ENCODE data around the gene CPSF4.
A peak's percentile ranks its signal among the peaks of the same experiment; 100 is the strongest.
"Not testable (repeated sequence)": the region's sequence is repeated elsewhere in the genome, so short reads cannot be mapped to it uniquely, and the experiment has no call there.

CPSF4 gene

GRCh38 chr7:99478464-99479440, 40.0 kb downstream of the CPSF4 start:
- FAIRE-seq (no peak), DNase-seq (ENCODE audit: insufficient read length, low spot score) (no peak)

GRCh38 chr7:99485094-99485493, 46.4 kb downstream of the CPSF4 start:
- no peak for FAIRE-seq

GRCh38 chr7:99489235-99489634, 50.5 kb downstream of the CPSF4 start:
- FAIRE-seq (no peak), DNase-seq (ENCODE audit: insufficient read length, low spot score) (no peak)

More at GRCh38 chr7:99485094-99485493, 46.4 kb downstream of the CPSF4 start:
- DNase-seq (ENCODE audit: insufficient read length, low spot score): no peak

- no peak for DNase-seq (ENCODE audit: insufficient read length, low spot score)
- no peak for FAIRE-seq
Measured at GRCh38 chr7:99490878-99491277, 52.1 kb downstream of the CPSF4 start.

GRCh38 chr7:99493823-99494222, 55.1 kb downstream of the CPSF4 start:
- no peak for DNase-seq (ENCODE audit: insufficient read length, low spot score)
- no peak for FAIRE-seq

GRCh38 chr7:99497766-99498545, 59.2 kb downstream of the CPSF4 start:
- DNase-seq (ENCODE audit: insufficient read length, low spot score): no peak

GRCh38 chr7:99498546-99498944, 59.8 kb downstream of the CPSF4 start:
- FAIRE-seq (no peak), DNase-seq (ENCODE audit: insufficient read length, low spot score) (no peak)

More at GRCh38 chr7:99497766-99498545, 59.2 kb downstream of the CPSF4 start:
- no peak for FAIRE-seq

GRCh38 chr7:99499371-99499720, 60.6 kb downstream of the CPSF4 start:
- FAIRE-seq (no peak), DNase-seq (ENCODE audit: insufficient read length, low spot score) (no peak)

- FAIRE-seq (no peak), DNase-seq (ENCODE audit: insufficient read length, low spot score) (peak; percentile 77)
Measured at GRCh38 chr7:99499721-99500636, 61.2 kb downstream of the CPSF4 start, which contains the start of gene ZNF394. TSS of gene ZNF394 (minus strand) at chr7:99500281. CDS start at chr7:99500093, 188 bp downstream.

- FAIRE-seq (no peak), DNase-seq (ENCODE audit: insufficient read length, low spot score) (no peak)
Measured at GRCh38 chr7:99500637-99501009, 61.9 kb downstream of the CPSF4 start.

- not testable (repeated sequence) for DNase-seq (ENCODE audit: insufficient read length, low spot score)
Measured at GRCh38 chr7:99501236-99501635, 62.5 kb downstream of the CPSF4 start.

GRCh38 chr7:99504281-99504602, 65.5 kb downstream of the CPSF4 start:
- no peak for FAIRE-seq

More at GRCh38 chr7:99501236-99501635, 62.5 kb downstream of the CPSF4 start:
- not testable (repeated sequence) for FAIRE-seq

GRCh38 chr7:99504603-99505323, 66.0 kb downstream of the CPSF4 start, which contains the start of gene ZKSCAN5:
TSS of gene ZKSCAN5 (plus strand) at chr7:99504662. CDS start at chr7:99506045, 1,383 bp downstream.
- no peak for FAIRE-seq

More at GRCh38 chr7:99504281-99504602, 65.5 kb downstream of the CPSF4 start:
- DNase-seq (ENCODE audit: insufficient read length, low spot score): peak; percentile 93

GRCh38 chr7:99505324-99505662, 66.5 kb downstream of the CPSF4 start:
- FAIRE-seq: no peak
- DNase-seq (ENCODE audit: insufficient read length, low spot score): no peak

More at GRCh38 chr7:99504603-99505323, 66.0 kb downstream of the CPSF4 start, which contains the start of gene ZKSCAN5:
- DNase-seq (ENCODE audit: insufficient read length, low spot score): peak; percentile 80
